PC-9 (cell line): ENCODE results near the gene KLHDC8A.

ENCODE experiments used
- EZH2 ChIP-seq: fragments of 200-600 bp; sonication (generic); IDR thresholded peaks from 2 replicates; pipeline ENCODE4 v1.8.0; 2017; ENCODE audit warnings: antibody characterized with exemption, low read depth
- TF ChIP-seq, protein P1 (sequence below): fragments of 200-600 bp; sonication (generic); conservative IDR thresholded peaks from 2 replicates; pipeline ENCODE4 v1.6.1; 2017; ENCODE audit warnings: mixed run types, antibody characterized with exemption, mild to moderate bottlenecking, moderate library complexity

DNA sequence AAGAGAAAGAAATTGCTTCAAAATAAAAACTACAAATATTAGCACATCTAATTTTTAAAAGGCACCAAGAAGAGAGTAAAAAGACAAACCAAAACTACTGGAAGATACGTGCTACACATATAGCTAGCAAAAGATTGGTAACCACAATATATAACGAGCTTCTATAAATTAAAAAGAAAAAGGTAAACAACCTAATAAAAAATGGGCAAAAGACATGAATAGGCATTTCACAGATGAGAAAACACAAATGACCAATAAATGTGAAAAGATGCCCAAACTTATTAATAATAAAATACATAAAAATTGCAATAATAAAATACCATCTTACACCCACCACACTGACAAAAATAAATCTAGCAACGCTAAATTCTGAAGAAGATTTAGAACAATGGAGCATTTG lies 38.9 kb upstream of the KLHDC8A start:
- TF ChIP-seq, protein P1, sequence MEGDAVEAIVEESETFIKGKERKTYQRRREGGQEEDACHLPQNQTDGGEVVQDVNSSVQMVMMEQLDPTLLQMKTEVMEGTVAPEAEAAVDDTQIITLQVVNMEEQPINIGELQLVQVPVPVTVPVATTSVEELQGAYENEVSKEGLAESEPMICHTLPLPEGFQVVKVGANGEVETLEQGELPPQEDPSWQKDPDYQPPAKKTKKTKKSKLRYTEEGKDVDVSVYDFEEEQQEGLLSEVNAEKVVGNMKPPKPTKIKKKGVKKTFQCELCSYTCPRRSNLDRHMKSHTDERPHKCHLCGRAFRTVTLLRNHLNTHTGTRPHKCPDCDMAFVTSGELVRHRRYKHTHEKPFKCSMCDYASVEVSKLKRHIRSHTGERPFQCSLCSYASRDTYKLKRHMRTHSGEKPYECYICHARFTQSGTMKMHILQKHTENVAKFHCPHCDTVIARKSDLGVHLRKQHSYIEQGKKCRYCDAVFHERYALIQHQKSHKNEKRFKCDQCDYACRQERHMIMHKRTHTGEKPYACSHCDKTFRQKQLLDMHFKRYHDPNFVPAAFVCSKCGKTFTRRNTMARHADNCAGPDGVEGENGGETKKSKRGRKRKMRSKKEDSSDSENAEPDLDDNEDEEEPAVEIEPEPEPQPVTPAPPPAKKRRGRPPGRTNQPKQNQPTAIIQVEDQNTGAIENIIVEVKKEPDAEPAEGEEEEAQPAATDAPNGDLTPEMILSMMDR = no peak
- TF ChIP-seq EZH2 = no peak
